HG03060 (cell line): ENCODE results near the gene TMED1.

Source experiments
- ATAC-seq: cut with Tn5 transposase; IDR thresholded peaks from one replicate; pipeline ENCODE4 v1.9.1; 2021; ENCODE audit warnings: low read depth, moderate number of reproducible peaks; ENCODE audit not compliant: unreplicated experiment

The TMED1 gene

GRCh38 chr19:10812902-10813404, 23.1 kb downstream of the TMED1 start:
- ATAC-seq = no peak

GRCh38 chr19:10812196-10812595, 23.8 kb downstream of the TMED1 start:
- no peak for ATAC-seq

- no peak for ATAC-seq
Observed at GRCh38 chr19:10811391-10812111, 24.5 kb downstream of the TMED1 start.

GRCh38 chr19:10809651-10810285, 26.2 kb downstream of the TMED1 start:
- ATAC-seq = no peak

- no peak for ATAC-seq
Observed at GRCh38 chr19:10808937-10809649, 26.9 kb downstream of the TMED1 start.

- ATAC-seq = no peak
Observed at GRCh38 chr19:10805758-10806247, 30.2 kb downstream of the TMED1 start.

- ATAC-seq = no peak
Observed at GRCh38 chr19:10805065-10805757, 30.8 kb downstream of the TMED1 start.

- no peak for ATAC-seq
Observed at GRCh38 chr19:10803252-10803651, 32.8 kb downstream of the TMED1 start.

- ATAC-seq = no peak
Observed at GRCh38 chr19:10802479-10802878, 33.5 kb downstream of the TMED1 start.

- no peak for ATAC-seq
Observed at GRCh38 chr19:10800488-10800887, 35.5 kb downstream of the TMED1 start.

- ATAC-seq = no peak
Observed at GRCh38 chr19:10797541-10798256, 38.3 kb downstream of the TMED1 start.

- ATAC-seq = no peak
Observed at GRCh38 chr19:10797078-10797477, 38.9 kb downstream of the TMED1 start.

- ATAC-seq = no peak
Observed at GRCh38 chr19:10796653-10797052, 39.4 kb downstream of the TMED1 start.

- ATAC-seq = no peak
Observed at GRCh38 chr19:10789866-10790265, 46.1 kb downstream of the TMED1 start.

- ATAC-seq = no peak
Observed at GRCh38 chr19:10788146-10788545, 47.9 kb downstream of the TMED1 start.

- no peak for ATAC-seq
Observed at GRCh38 chr19:10784257-10784656, 51.8 kb downstream of the TMED1 start.

- ATAC-seq = no peak
Observed at GRCh38 chr19:10782795-10783194, 53.2 kb downstream of the TMED1 start.
